Heart left ventricle (tissue), 16 donors: ENCODE results near the gene GET3. TPM values are rescaled to one million over a fixed set of nuclear protein-coding genes. Genes with fewer than 3 reads are reported as not detected.

Source experiments
- ATAC-seq, 4 donors: fragments of 200-7000 bp; cut with Tn5 transposase; one replicate each; pipeline ENCODE4 v1.9.1; 2020 to 2022; ENCODE audit warnings: moderate library complexity in 4 of 4, mild to moderate bottlenecking in 3 of 4, moderate number of reproducible peaks in 1 of 4
- DNase-seq, 5 donors: peaks; one replicate each; pipeline ENCODE4 v3.0.0-alpha.2; 2020
- H3K27ac ChIP-seq, 12 donors: fragments of 200-600 bp; sonication (generic) in 4 of 12; one replicate each; pipeline versions ENCODE4 v1.5.0 to v1.8.0; 2016 to 2022; ENCODE audit warnings: mild to moderate bottlenecking in 2 of 12
- H3K27me3 ChIP-seq, 9 donors: fragments of 200-600 bp; sonication (generic) in 2 of 9; one replicate each; pipeline versions ENCODE4 v1.5.1 to v1.8.0; 2016 to 2022; ENCODE audit warnings: mild to moderate bottlenecking in 3 of 9
- H3K36me3 ChIP-seq, 9 donors: fragments of 200-600 bp; sonication (generic) in 2 of 9; one replicate each; pipeline versions ENCODE4 v1.5.0 to v1.8.0; 2018 to 2022; ENCODE audit warnings: mild to moderate bottlenecking in 2 of 9
- H3K4me1 ChIP-seq, 12 donors: fragments of 200-600 bp; sonication (generic) in 4 of 12; one replicate each; pipeline versions ENCODE4 v1.5.0 to v1.8.0; 2016 to 2022; ENCODE audit warnings: mild to moderate bottlenecking in 3 of 12
- H3K4me3 ChIP-seq, 12 donors: fragments of 200-600 bp; sonication (generic) in 4 of 12; one replicate each; pipeline versions ENCODE4 v1.5.0 to v1.8.0; 2017 to 2022; ENCODE audit warnings: mild to moderate bottlenecking in 9 of 12, moderate library complexity in 4 of 12
- H3K9me3 ChIP-seq, 12 donors: fragments of 200-600 bp; sonication (generic) in 4 of 12; one replicate each; pipeline versions ENCODE4 v1.5.0 to v1.8.0; 2016 to 2022; ENCODE audit warnings: mild to moderate bottlenecking in 1 of 12
- CTCF ChIP-seq, 12 donors: fragments of 200-600 bp; sonication (generic) in 4 of 12; IDR thresholded peaks; one replicate each; pipeline versions ENCODE4 v1.5.0 to v1.8.0; 2018 to 2022; ENCODE audit warnings: antibody characterized with exemption in 12 of 12, mild to moderate bottlenecking in 5 of 12
- POLR2A ChIP-seq, 2 donors: fragments of 450-650 bp; IDR thresholded peaks; one replicate each; pipeline ENCODE4 v1.6.1; 2017; ENCODE audit warnings: antibody characterized with exemption in 2 of 2, mild to moderate bottlenecking in 2 of 2, moderate library complexity in 2 of 2
- WGBS, 4 donors: extraction: QIAGEN DNeasy Blood & Tissue Kit in 2 of 4; methylation state at CpG; one replicate each; pipeline versions ENCODE4 v1.1.5 to v1.1.7; 2013 to 2018; 5-methylcytosine and 5-hydroxymethylcytosine counted together
- intact Hi-C, 10 donors: fragments of 100-400 bp; cut with DNase I; formaldehyde crosslinking; loops; one replicate each; pipeline versions ENCODE4 v1.11.1 to v1.14.2; 2022
- polyA plus RNA-seq, 2 donors: library from polyadenylated mRNA; stranded (reverse); fragments of 200-250 nt; gene quantifications; one replicate each; pipeline ENCODE4 v1.2.3, GENCODE V29; 2013
- total RNA-seq, 9 donors: library from RNA; depleted of rRNA in 2 of 9; stranded (reverse); fragments of >200 nt in 2 of 9; fragmentation: NEBNext Ultra II Directional in 3 of 9; extraction: Animal tissue kit (Norgen Biotek cat#: 25700) in 3 of 9; gene quantifications; one replicate each; pipeline versions ENCODE4 v1.1.0 to v1.2.4, GENCODE V29; 2016 to 2023
- donor health status: ischemic (EF 13 %, LVEDD 7.1; RV severe dilation, severe dysfunction).
- donor health status: healthy with polysubstance abuse.
- donor health status: DM: no; HTN: yes; CAD: no.
- donor health status: DM: no; HTN: no; CAD: no.
- donor health status: ischemic (EF 25% LVEDD 6.9; RV normal size, moderate dysfunction).
- donor health status: ischemic (EF 25% LVEDD 5.7; RV mildly dilated, moderate dysfunction).
- donor health status: healthy.
- donor health status: DM: yes; HTN: yes; CAD: no.
- donor health status: ischemic (EF 35%, LVEDD 5.7; RV mildly dilated, moderate dysfunction).
- donor health status: nonischemic (EF 11% LVEDD 7.7; RV severe dilation, severe dysfunction).
- donor health status: DM: yes; HTN: yes; CAD: no.
- donor health status: PGD.
- donor health status: ischemic (EF 29% LVEDD 5.4; RV normal size, mild dysfunction).
- donor health status: nonischemic (EF 23%, LVEDD 6.1; RV moderate dilation, normal function).

GET3 gene
- total and polyA plus RNA-seq, 11 donors, result 54.3 to 133 (median 62.9) TPM

- ATAC-seq (peak in 3 of 4 donors; percentile 46 to 66 (median 59)), DNase-seq (peak; percentile 69 to 80 (median 72))
- intact Hi-C loops, result loop anchor here in 4 of 10 donors (2.0 to 5.0 kb wide), 3 partner anchors 15 to 80 kb away; partner anchors contain the start of genes PRDX2 (in 2 of the 4), THSD8 (in 2 of the 4), DHPS (in 1 of the 4) and GET3 (in 1 of the 4)
- Histone ChIP-seq H3K9me3 (no peaks in the 10 kb centered on the region), H3K4me3 (peak overlapping the region; percentile 65 to 98 (median 79)), H3K4me1 (peaks cover 4 to 44% (median 33%) of the 10 kb centered on the region in 12 donors), H3K27ac (peak overlapping the region; percentile 88 to 98 (median 96)), H3K27me3 (no peaks in the 10 kb centered on the region), H3K36me3 (peaks cover 0 to 24% (median 21%) of the 10 kb centered on the region in 9 donors)
- TF ChIP-seq POLR2A (IDR thresholded peaks at IDR 0.05), result no peak
- TF ChIP-seq CTCF (IDR thresholded peaks at IDR 0.05), result no peak
- 0 to 1% (median 1%) methylated on average over 32 to 65 of the region's 65 CpGs for whole genome bisulfite sequencing, 4 donors
Measured at GRCh38 chr19:12721656-12722565, 15.4 kb upstream of the GET3 start.

- H3K36me3 ChIP-seq, result peaks cover 0 to 19% (median 13%) of the 10 kb centered on the region in 9 donors
- peak; percentile 96 to 99 (median 98) for DNase-seq
- peaks cover 4 to 44% (median 33%) of the 10 kb centered on the region in 12 donors for H3K4me1 ChIP-seq
- peak overlapping the region; percentile 65 to 98 (median 79) for H3K4me3 ChIP-seq
- no peaks in the 10 kb centered on the region for H3K27me3 ChIP-seq
- H3K9me3 ChIP-seq, result no peaks in the 10 kb centered on the region
- intact Hi-C loops, result loop anchor here in 4 of 10 donors (2.0 to 5.0 kb wide), 3 partner anchors 14 to 80 kb away; partner anchors contain the start of genes PRDX2 (in 2 of the 4), THSD8 (in 2 of the 4), DHPS (in 1 of the 4) and GET3 (in 1 of the 4)
- peak; percentile 92 to 96 (median 94) for ATAC-seq
- 1% methylated on average over 32 of the region's 32 CpGs for WGBS, 4 donors
- H3K27ac ChIP-seq, result peak overlapping the region; percentile 88 to 98 (median 96)
- no peak for TF ChIP-seq CTCF (IDR thresholded peaks at IDR 0.05)
- no peak for TF ChIP-seq POLR2A (IDR thresholded peaks at IDR 0.05)
Measured at GRCh38 chr19:12722566-12723380, 14.5 kb upstream of the GET3 start.

- no peak for DNase-seq
- peak overlapping the region in 11 of 12 donors; percentile 89 to 98 (median 96) for H3K27ac ChIP-seq
- H3K4me1 ChIP-seq, result peaks cover 4 to 44% (median 33%) of the 10 kb centered on the region in 12 donors
- H3K36me3 ChIP-seq, result peaks cover 0 to 19% (median 7%) of the 10 kb centered on the region in 9 donors
- no peaks in the 10 kb centered on the region for H3K9me3 ChIP-seq
- no peaks in the 10 kb centered on the region for H3K27me3 ChIP-seq
- TF ChIP-seq POLR2A (IDR thresholded peaks at IDR 0.05) (no peak), CTCF (IDR thresholded peaks at IDR 0.05) (no peak)
- 0 to 2% (median 1%) methylated on average over 7 of the region's 7 CpGs for whole genome bisulfite sequencing, 4 donors
- intact Hi-C loops, result loop anchor here in 4 of 10 donors (2.0 to 5.0 kb wide), 3 partner anchors 13 to 79 kb away; partner anchors contain the start of genes PRDX2 (in 2 of the 4), THSD8 (in 2 of the 4), DHPS (in 1 of the 4) and GET3 (in 1 of the 4)
- no peak for ATAC-seq
- peak overlapping the region; percentile 40 to 98 (median 76) for H3K4me3 ChIP-seq
Measured at GRCh38 chr19:12723381-12723640, 14.0 kb upstream of the GET3 start.
